Measurements from ENCODE around the gene TMEM269.
"Not testable (repeated sequence)": the region's sequence is repeated elsewhere in the genome, so short reads cannot be mapped to it uniquely, and the experiment has no call there.

TMEM269 gene

GRCh38 chr1:42776502-42776901 lies 8.3 kb upstream of the TMEM269 start:
- no peak for DNase-seq

- peak; percentile 33 for DNase-seq
These were observed 6.9 kb upstream of the TMEM269 start for GRCh38 chr1:42777852-42778251.

GRCh38 chr1:42779725-42780124 lies 5.1 kb upstream of the TMEM269 start:
- DNase-seq, result no peak

- no peak for DNase-seq
These were observed 4.6 kb upstream of the TMEM269 start for GRCh38 chr1:42780176-42780575.

GRCh38 chr1:42783092-42783491 lies 1.7 kb upstream of the TMEM269 start:
- no peak for DNase-seq

GRCh38 chr1:42784547-42784945 lies 245 bp upstream of the TMEM269 start:
- no peak for DNase-seq

GRCh38 chr1:42786097-42786496 lies 1.3 kb downstream of the TMEM269 start:
- DNase-seq, result no peak

GRCh38 chr1:42788021-42788420 lies 3.2 kb downstream of the TMEM269 start:
- DNase-seq, result no peak

- no peak for DNase-seq
These were observed 9.0 kb downstream of the TMEM269 start for GRCh38 chr1:42793824-42794223.

GRCh38 chr1:42797414-42797813 lies 12.6 kb downstream of the TMEM269 start:
- DNase-seq, result no peak

- no peak for DNase-seq
These were observed 13.2 kb downstream of the TMEM269 start for GRCh38 chr1:42797979-42798378.

- DNase-seq, result peak; percentile 62
These were observed 17.2 kb downstream of the TMEM269 start for GRCh38 chr1:42801832-42802473.

- no peak for DNase-seq
These were observed 21.4 kb downstream of the TMEM269 start for GRCh38 chr1:42806171-42806570.

- DNase-seq, result no peak
These were observed 21.8 kb downstream of the TMEM269 start for GRCh38 chr1:42806593-42806992.

GRCh38 chr1:42807056-42807668 lies 22.4 kb downstream of the TMEM269 start:
- no peak for DNase-seq

- DNase-seq, result not testable (repeated sequence)
These were observed 30.0 kb downstream of the TMEM269 start for GRCh38 chr1:42814815-42815214.

- peak; percentile 4 for DNase-seq
These were observed 31.3 kb downstream of the TMEM269 start for GRCh38 chr1:42815941-42816584.

- peak; percentile 88 for DNase-seq
These were observed 32.0 kb downstream of the TMEM269 start, which contains the start of the genes ERMAP and SVBP for GRCh38 chr1:42816585-42817439. Gene ERMAP (plus strand): TSS chr1:42817122. CDS start chr1:42830449, 13,327 bp downstream. Gene SVBP (minus strand): TSS chr1:42817397. CDS start chr1:42816544, 853 bp downstream.

GRCh38 chr1:42817440-42817767 lies 32.6 kb downstream of the TMEM269 start:
- DNase-seq, result no peak

GRCh38 chr1:42817976-42818375 lies 33.2 kb downstream of the TMEM269 start:
- no peak for DNase-seq

GRCh38 chr1:42820813-42821212 lies 36.0 kb downstream of the TMEM269 start:
- DNase-seq, result no peak

GRCh38 chr1:42821690-42822089 lies 36.9 kb downstream of the TMEM269 start:
- no peak for DNase-seq

- peak; percentile 83 for DNase-seq
These were observed 38.1 kb downstream of the TMEM269 start for GRCh38 chr1:42822800-42823392.

Measured in fibroblast of skin of abdomen (primary cell).